ENCODE data around the gene SLC1A2. TPM values are rescaled to one million over a fixed set of nuclear protein-coding genes. Genes with fewer than 3 reads are reported as not detected.

Gene SLC1A2
- total and polyA plus RNA-seq, 2 of the 4 experiments (the other 2 are of a cell fraction): 0.15 to 0.54 TPM

DNA sequence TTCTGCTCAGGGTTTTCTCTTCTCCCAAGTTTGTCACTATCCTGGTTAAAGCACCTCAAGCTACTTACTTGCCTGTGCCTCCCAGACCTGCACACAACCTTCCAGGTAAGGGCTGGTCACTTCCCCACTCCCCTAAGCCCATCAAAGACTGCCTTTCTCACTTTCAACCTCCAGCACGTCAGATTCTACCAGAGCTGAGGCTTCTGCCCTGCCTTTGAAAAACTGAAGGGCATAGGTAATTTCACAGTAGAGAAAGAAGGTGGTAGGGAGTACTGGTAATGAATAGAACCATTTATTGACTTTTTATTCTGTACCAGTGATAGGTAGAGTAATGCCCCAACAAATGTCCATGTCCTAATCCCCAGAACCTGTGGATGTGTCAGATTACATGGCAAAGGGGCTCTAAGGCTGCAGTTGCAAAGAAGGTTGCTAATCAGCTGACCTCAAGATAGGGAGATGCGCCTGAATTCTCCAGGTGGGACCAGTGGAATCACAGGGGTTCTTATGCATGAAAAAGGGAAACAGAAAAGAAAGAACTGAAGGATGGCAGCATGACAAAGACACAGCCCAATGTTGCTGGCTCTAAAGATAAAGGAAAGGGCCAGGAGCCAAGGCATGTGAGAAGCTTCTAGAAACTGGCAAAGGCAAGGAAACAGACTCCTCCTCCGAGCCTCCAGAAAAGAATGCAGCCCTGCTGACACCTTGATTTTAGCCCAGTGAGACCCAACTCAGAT lies 89.0 kb downstream of the SLC1A2 start:
- H3K4me2 ChIP-seq (ENCODE audit: low read depth, low read length): no peak overlapping the region
- H3K27me3 ChIP-seq (ENCODE audit: control insufficient read depth, insufficient read depth, low read length): no peaks in the 10 kb centered on the region
- TF ChIP-seq BHLHE40 (IDR thresholded peaks at IDR 0.05; ENCODE audit: low read depth, low read length) (no peak), FOS (IDR thresholded peaks at IDR 0.05; ENCODE audit: low read depth, low read length) (no peak), RCOR1 (IDR thresholded peaks at IDR 0.05; ENCODE audit: insufficient replicate concordance, low read length) (no peak), NFE2L2 (IDR thresholded peaks at IDR 0.05; ENCODE audit: low read depth, low read length) (no peak), RAD21 (IDR thresholded peaks at IDR 0.05; ENCODE audit: low read length) (no peak)
- TF ChIP-seq, protein P1, sequence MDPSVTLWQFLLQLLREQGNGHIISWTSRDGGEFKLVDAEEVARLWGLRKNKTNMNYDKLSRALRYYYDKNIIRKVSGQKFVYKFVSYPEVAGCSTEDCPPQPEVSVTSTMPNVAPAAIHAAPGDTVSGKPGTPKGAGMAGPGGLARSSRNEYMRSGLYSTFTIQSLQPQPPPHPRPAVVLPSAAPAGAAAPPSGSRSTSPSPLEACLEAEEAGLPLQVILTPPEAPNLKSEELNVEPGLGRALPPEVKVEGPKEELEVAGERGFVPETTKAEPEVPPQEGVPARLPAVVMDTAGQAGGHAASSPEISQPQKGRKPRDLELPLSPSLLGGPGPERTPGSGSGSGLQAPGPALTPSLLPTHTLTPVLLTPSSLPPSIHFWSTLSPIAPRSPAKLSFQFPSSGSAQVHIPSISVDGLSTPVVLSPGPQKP (IDR thresholded peaks at IDR 0.05; ENCODE audit: borderline replicate concordance, low read depth, low read length): no peak
- ATAC-seq (ENCODE audit: low read depth) (no peak), DNase-seq (no peak)
- no peak overlapping the region for H2BK120ac ChIP-seq (ENCODE audit: low read depth, low read length)
- no peak overlapping the region for H4K91ac ChIP-seq (ENCODE audit: insufficient read depth, low read depth, low read length)
- H3K79me1 ChIP-seq (ENCODE audit: low read depth in 1 of 2, low read length in 2 of 2): no peaks in the 10 kb centered on the region
- intact Hi-C loops (cut with micrococcal nuclease): no loop called here
- ChIA-PET POLR2A (ENCODE audit: unreplicated experiment) (no interaction called here), CTCF (interaction anchor here (0.8 kb wide), 1 partner anchor 25 kb away, joined by 3 read pairs; no protein-coding TSS in a partner anchor)
- dilution Hi-C loops (cut with HindIII; ENCODE audit: low sequenced_read_pairs, unreplicated experiment): no loop called here
- no peak overlapping the region for H3K4ac ChIP-seq (ENCODE audit: low read depth, low read length)
- no peak overlapping the region for H3K4me3 ChIP-seq (ENCODE audit: insufficient read depth, low read depth, low read length)
- H4K20me1 ChIP-seq (ENCODE audit: insufficient read depth, low read length): no peaks in the 10 kb centered on the region
- in situ Hi-C loops (cut with MboI; ENCODE audit: low sequenced_read_pairs): no loop called here
- no peak overlapping the region for H2AK9ac ChIP-seq (replicated peaks; ENCODE audit: low read depth, low read length, poor library complexity)
- H2AK5ac ChIP-seq (ENCODE audit: low read depth, low read length): no peak overlapping the region
- no peak overlapping the region for H3K14ac ChIP-seq (replicated peaks; ENCODE audit: low read depth, low read length)
- BruUV-seq (replicated peaks): no TSS peak
- H2AFZ ChIP-seq (replicated peaks; ENCODE audit: low read length, poor library complexity): no peak overlapping the region
- no peak overlapping the region for H3K23ac ChIP-seq (ENCODE audit: low read depth, low read length)
- WGBS, 2 experiments (ENCODE audit: extremely low coverage in 2 of 2, insufficient read length in 1 of 2): no CpG with 5 or more reads among the region's 3 CpGs
- no peak overlapping the region for H3K9ac ChIP-seq (ENCODE audit: low read depth, low read length)
- H3K9me1 ChIP-seq (ENCODE audit: insufficient read depth, low read length): no peaks in the 10 kb centered on the region; the same call in 1 of the 2 replicates
- H2BK15ac ChIP-seq (ENCODE audit: low read depth, low read length): no peak overlapping the region
- no peaks in the 10 kb centered on the region for H3K9me3 ChIP-seq (ENCODE audit: control insufficient read depth, insufficient read depth, low read length)
- no peak overlapping the region for H3K27ac ChIP-seq (ENCODE audit: insufficient read depth, low read length)
- H2BK5ac ChIP-seq (ENCODE audit: low read depth, low read length, poor library complexity, severe bottlenecking): no peak overlapping the region
- H2BK20ac ChIP-seq (ENCODE audit: low read depth, low read length): no peak overlapping the region
- H3K56ac ChIP-seq (ENCODE audit: extremely low read depth, insufficient read depth, low read length): no peak overlapping the region
- no peak overlapping the region for H4K8ac ChIP-seq (ENCODE audit: low read depth in 2 of 2, low read length in 2 of 2)
- H4K5ac ChIP-seq (ENCODE audit: low read depth, low read length): no peak overlapping the region
- H3K4me1 ChIP-seq (ENCODE audit: control insufficient read depth, insufficient read depth, low read length): no peaks in the 10 kb centered on the region
- no peaks in the 10 kb centered on the region for H3K36me3 ChIP-seq (ENCODE audit: control insufficient read depth, insufficient read depth, low read length)
- H3K18ac ChIP-seq (ENCODE audit: low read depth, low read length): no peak overlapping the region

Measured in IMR-90 (cell line).